NCI-H2171 treated with DMSO at 0.1 percent for 48 hours (cell line): ENCODE results near the gene TNFSF4.

Experiments used
- DNase-seq: peaks from one replicate; lab custom pipeline; 2025; lab: John Stamatoyannopoulos, UW

TNFSF4 gene

DNA sequence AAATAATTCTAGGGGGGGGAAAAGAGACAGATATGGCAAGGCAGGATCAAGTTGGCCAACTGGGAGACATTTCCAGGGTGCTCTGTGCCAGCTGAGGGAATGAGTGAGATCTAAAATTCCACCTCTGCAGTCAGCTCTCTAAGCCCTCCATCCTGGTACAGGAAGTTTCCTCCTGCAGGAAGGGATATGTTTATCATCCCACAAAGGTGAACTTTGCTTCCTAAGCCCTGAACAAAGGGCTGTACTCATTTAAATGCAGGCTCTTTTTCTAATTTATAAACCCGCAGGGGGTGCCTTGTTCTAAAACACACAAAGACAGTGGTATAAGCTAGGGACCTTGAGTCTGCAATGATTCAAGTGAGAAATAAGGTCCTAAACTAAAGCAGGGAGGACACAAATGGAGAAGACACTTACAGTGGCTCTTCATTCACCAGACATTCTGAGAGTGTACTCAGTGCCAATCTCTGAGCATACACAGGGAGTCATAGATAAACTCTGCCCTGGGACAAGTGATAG lies 3.6 kb upstream of the TNFSF4 start:
- no peak for DNase-seq

DNA sequence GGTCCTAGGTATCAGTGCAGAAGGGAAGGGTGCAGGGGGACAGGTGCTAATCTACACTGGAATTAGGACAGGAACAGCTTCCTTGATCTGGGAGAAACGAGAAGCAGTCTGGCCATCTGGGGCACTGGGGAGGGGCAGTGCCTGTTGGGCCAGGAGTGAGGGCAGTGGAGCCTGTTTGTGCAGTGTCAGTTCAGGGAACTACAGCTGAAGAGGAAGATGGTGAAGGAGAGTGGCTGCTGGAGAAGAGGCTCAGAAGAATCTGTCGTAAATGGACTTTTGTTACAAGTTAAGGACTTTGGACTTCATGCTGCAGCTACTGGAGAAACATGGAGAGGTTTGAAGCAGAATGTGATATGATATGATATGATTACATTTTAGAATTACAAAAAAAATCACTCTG lies 3.2 kb upstream of the TNFSF4 start:
- no peak for DNase-seq

DNA sequence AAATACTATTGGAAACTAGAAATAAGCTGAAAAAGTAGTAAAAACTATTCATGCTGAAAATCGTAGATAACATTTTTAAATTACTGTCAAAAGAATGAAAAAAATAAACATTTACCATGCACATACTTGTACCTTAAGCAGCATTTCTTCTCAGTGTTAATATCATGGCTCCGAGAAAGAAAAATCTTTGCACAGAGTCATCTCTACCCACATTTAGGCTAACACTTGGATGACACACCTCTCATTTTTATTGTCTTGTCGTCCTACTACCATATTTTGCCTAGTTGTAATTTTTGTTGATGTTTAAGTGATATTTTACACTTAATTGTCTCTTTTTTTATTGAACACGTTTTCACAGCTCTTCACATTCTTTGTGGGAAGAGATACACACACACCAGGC lies 1.7 kb upstream of the TNFSF4 start:
- no peak for DNase-seq

DNA sequence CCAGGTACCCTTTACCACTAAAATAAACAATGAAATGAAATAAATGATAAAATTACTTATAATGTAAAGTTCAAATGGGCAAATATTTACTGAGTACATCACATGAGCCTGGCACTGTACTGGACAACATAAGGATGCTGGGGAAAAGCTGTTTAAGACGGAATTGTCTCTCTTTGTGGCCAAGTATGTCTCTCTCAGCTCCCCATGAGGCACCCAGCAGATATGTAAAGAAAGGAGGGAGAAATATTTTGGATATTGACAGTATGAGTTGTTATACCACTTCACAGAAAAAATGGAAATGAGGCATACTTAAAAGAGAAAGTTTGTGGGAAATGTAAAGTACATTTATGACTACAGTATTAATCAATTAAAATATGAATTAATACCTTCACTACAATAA lies 1.0 kb upstream of the TNFSF4 start:
- DNase-seq: no peak

DNA sequence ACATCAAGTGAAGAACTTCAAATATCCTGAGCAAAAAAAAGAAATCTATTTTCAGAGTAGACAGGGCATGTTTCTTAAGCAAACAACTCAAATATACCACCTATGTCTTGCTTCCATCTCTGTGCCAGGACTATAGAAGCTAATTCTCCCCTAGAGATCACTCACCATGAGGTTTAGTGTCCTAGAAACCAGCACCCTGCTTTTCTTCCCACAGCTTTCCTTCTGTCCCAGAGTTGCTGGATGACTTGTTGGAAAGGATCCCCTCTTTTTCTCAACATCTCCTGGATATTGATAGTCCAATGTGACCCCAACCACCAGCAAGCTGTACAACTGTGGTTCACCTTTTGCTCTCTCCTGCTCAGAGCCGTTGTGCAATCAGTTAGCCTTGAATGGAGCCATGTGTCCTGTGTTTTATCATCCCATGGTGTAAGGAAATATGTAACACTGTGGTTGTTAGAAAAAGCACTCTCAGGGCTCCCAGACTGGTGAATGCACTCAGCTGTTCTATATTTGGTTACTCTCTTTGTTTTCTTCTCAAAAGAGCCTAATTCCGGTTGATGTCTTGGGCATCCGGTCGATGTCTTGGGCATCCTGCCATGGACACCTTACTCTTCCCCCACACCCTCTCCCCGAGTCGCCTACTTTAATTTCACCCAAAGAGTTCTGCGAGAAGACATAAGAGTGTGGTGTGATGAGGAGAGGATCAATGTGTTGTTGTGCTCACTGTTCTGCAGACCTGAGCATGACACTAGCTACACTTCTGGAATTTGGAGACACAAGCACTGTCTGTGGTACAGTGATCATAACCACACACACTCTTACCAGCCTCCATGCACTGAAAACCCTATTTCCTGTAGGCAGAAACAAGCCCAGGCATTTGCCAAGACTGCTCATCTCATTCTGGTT lies 1.7 kb downstream of the TNFSF4 start:
- no peak for DNase-seq

DNA sequence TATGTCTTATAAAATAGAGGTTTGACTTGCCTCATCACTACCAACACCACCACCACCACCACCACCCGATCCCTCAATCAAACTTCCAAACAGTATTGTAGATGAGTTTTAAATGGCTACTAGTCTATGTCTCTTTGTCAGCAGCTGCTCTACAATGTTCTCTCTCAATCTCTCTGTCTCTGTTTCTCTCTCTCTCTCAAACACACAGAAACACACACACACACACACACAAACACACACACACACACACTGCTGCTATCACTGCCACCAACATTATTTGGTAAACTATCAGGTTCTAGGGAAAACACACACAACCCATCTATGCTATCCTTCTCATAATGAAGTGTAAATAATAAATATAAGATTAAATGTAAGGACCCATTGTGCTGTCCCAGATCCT lies 2.4 kb downstream of the TNFSF4 start:
- DNase-seq: no peak

DNA sequence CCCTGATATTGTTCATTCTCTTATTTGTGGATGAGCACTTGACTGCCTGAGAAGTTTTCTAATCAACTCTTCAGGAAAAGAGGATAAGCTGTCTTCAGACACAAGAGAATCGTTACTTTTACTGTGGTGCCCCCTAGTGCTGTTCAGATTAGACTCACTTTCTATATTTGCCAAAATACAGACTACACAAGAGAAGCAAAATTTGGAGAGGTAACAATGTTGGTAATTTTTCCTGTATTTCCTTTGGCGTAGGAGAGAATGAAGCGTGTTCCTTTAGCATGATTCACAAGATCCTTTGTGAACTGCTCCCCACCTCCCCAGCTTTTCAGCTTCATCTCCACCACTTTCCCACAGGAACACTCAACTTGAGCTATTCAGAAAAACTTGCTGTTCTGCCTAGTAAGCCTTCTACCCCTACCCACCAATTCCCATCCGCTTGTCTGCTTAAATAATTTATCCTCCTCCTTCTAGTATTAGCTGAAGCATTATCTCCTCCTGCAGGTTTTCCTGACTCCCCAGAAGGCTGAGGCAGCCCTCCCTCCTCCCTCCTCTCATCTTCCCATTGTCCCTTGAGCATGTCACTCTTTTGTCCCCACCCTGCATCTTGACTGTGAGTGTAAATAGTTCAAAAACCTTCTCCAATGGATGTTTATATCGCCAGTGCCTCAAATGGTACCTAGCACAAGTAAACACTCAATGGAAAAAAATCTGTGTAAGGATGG lies 4.5 kb downstream of the TNFSF4 start:
- peak; percentile 21 for DNase-seq

DNA sequence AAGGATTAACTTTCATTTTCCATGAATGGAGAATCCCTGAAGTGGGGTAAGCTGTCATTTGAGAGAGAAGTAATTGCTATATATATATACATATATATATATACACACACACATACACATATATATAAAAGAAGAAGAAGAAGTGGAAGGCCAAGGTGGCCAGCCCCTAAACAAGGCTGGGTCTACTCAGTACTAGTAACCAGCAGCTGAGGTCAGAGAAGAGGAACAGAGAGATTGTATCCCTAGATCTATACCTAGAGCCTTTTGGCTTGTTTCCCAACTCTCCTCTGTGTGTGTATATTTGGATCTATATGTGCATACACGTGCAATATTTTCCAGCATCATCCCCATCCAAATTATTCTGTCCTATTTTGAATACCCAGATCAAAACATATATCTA lies 5.2 kb downstream of the TNFSF4 start:
- DNase-seq: no peak

DNA sequence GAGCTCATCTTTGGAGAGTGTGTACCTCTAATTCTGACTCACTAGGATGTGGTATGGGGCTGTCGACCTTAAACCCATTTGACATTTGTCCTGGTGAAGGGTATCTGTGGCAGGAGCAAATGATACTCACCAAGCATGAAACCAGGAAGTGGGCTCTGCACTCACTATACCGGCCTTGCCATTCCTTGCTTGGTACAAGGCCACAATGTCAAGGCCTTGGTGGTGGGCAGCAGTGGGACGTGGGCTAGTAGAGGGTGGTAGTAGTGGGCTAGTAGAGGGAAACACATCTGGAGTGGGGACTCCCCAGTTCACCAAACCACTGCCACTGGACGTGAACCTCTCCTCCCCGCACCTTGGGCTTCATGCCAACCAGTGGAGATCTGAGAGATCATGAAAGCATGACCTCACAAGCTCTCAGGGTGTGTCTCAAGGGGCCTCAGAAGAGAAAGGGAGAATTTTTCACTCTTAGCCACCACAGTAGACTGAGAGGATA lies 11.5 kb downstream of the TNFSF4 start:
- no peak for DNase-seq

DNA sequence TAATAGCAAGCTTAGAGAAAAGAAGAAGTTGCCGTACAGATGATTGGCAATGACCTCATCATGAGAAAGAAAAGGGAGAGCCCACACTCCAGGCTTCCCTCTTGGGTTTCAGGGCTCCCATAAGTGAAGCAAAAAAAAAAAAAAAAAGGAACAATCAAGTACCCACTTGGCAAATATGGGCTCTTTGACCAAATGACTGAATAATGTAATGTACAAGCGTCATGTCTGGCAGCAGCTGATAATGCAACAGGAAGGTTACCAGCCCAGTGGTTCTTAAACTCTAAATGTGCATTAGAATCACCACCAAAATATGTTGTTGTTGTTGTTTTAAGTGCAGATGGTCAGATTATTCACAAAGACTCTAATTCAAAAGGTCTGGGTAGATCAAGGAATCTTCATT lies 13.5 kb downstream of the TNFSF4 start:
- no peak for DNase-seq

DNA sequence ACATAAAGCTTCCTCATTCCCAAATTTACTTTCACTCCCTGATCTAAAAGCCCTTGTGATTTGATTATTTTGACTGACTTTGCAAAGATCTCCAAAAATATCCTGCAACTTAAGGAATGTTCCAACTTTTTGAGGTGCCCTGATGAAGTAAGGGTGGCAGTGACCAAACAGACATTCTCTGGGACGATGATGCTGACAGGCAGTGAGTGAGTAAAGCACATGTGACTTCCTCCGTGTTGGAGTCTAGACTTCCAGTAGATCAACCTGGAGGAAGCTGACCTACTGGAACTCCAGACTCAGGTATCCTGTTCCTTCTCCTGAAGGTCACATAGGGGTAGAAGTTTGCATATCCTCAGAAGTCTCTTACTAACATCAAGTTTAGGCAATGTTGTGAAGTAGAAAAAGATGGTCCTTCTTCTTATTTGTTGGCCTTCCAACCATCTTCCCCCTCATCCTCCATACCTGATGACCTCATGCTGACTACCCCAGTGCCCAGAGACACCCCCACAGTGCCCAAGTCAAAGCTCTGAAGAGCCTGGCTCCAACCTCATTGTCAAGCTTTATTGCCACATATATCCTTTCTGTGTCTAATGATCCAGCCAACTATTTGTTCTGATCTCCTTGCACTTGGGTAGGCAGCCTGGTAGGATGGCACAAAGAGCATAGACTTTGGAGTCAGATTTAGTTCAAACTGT lies 16.0 kb downstream of the TNFSF4 start:
- no peak for DNase-seq

DNA sequence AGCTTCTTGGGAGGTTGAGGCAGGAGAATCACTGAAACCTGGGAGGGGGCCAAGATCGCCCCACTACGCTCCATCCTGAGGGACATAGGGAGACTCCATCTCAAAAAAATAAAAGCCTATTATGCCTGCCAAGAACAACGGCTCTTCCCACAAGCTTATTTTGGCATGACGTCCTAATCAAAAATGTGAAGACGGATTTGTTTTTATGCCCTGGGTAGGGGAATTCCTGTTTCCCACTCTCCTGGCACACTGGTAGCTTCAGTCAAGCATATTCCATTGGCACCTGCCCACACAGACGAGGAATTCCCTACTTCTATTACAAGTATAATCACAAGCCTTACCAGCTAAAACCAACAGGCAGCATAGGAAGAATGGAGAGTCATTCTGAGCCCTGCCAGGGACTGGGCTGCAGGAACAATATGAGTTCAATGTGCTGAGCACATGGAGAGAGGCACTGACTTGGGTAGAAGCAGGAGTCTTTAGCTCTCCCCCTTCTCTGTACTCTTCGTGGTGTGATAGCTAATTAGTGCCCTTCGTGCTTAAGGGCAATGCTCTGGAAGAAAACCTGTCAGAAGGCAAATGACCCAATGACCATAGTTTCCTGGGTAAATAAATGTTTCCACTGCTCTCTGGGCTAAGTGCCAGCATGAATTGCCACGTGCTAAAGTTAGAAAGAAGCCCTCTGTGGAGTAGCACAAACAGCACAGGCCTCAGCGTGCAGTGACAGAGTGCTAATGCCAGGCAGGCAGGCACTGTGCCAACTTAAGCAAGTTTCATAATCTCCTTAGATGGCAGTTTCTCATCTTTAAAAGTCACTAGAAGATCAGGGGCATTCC lies 16.8 kb downstream of the TNFSF4 start:
- peak; percentile 1 for DNase-seq

DNA sequence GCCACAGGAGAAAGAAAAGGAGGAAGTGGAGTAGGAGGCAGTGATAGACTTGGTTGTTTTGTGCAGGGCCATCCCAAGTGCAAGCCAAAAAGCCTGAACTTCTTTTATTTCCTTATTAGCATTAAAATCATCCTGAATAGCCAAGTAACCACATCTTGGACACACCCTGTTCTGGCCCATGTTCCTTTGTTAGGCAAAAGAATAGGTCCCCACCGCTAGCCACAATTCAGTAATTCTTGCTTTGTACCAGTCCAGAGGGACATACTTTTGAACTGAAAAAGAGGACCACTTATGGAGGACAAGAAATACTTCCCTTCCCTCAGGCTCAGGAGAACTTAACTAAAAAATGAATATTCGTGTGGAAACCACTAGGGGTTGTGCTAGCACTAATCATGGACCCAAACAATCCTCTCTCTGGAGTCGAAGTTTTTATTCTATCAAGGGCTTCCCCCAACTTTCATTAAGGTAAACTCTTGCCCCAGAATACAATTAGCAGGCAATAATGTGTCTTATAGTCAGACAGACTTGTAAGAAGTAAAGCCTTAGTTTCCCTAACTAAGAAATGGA lies 19.4 kb downstream of the TNFSF4 start:
- no peak for DNase-seq

DNA sequence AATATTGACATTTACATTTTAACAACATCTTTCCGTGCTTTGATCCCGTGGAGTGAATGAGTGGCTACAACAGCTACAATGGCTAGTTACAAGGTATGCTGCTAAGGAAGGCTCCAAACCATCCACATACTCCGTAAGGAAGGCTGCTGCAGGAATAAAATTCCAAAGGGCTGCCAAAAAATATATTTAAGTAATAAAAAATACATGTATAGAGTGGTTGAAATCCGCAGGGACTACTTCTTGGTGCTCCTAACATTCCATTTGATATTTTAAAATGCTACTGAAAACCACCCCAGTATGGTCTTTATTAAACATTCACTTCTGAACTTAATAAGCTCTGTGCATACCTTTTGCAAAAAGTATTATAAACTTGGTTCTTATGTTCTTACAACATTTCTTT lies 25.3 kb downstream of the TNFSF4 start:
- no peak for DNase-seq

DNA sequence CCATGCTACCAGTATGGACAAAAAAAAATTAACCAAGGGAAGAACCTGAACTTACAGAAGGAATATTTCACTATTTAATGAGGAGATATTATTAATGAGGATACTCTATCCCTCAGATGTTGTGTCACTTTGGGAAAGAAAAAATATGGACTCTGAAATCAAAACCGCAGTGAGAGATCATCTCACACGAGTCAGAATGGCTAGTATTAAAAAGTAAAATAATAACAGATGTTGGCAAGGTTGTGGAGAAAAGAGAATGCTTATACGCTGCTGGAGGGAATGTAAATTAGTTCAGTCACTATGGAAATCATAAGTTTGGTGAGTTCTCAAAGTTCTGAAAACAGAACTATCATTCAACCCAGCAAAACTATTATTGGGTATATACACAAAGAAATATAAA lies 30.9 kb downstream of the TNFSF4 start:
- no peak for DNase-seq

DNA sequence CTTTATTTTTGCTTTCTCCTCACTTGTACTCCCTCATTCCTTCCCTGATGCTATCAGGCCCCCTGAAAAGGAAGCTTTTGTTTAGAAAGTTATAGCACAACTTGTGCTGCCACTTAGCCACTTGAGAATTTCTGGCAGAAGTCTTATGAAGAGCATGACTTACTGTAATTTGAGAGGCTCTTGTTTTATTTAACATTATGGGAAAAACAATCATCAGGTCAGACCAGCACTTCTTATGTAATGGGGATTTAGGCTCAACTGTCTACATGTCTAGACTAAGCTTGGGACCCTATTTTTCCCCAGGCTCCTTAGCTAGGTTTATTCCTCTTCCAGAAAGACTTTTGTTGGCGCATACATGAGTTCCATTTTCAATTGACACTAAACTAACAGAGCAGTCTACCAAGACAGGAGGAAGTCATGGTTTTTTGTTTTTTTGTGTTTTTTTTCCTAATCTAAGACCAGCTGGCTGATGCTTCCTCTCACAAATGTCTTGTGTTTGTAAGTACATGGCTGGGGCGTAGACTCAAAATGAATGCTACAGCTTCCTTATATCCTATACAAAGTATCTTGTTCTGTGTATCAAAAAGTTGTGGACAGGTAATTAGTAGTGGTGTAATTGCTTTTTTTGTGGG lies 31.5 kb downstream of the TNFSF4 start:
- DNase-seq: no peak

DNA sequence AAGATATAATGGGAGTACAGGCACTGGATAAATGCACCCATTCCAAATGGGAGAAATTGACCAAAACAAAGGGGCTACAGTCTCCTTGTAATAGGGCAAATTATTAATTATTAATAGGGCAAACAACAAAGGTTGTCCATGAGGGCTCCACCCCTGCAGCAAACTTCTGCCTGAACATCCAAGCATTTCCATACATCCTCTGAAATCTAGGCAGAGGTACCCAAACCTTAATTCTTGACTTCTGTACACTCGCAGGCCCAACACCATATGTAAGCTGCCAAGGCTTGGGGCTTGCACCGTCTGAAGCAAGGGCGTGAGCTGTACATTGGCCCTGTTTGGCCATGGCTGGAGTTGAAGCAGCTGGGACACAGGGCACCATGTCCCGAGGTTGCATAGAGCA lies 33.7 kb downstream of the TNFSF4 start:
- no peak for DNase-seq

DNA sequence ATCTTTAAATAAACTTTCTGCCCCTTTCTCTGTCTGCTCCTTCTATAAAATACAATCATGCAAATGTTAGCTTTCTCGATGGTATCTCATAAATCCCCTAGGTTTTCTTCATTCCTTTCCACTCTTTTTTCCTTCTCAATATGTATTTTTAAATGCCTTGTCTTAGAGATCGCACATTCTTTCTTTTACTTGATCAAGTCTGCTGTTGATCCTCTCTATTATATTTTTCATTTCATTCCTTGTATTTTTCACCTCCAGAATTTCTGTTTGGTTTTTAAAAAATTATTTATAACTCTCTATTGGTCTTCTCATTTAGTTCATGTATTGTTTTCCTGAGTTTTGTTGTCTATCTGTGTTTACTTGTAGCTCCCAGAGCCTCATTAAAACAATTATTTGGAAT lies 36.0 kb downstream of the TNFSF4 start:
- no peak for DNase-seq

DNA sequence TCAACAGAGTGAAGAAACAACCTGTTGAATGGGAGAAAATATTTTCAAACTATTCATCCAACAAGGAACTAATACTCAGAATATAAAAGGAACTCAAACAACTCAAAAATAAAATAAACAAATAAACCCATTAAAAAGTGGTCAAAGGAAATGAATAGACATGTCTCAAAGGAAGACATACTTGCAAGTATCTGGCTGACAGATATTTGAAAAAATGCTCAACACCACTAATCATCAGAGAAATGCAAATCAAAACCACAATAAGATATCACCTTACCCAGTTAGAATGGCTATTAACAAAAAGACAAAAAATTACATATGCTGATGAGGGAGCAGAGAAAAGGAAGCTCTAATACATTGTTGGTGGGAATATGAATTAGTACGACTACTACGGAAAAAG lies 38.2 kb downstream of the TNFSF4 start:
- no peak for DNase-seq

DNA sequence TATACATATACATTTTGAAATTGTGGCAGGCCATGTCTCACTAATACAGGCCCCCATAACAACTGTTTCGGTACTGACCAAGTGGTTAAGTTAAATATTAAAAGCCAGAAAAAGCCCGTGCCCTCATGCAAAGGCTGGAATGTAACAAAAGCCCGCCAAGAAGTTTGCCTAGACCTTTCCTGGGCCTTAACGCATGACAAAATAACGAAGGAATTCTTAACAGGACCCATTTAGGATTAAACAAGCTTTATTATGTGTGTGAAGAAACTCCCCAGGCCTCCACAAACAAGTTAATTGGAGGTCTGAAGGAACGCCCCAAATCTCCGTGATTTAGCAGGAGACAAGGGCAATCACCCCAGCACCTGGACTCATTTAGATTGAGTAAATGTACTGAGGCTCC lies 42.4 kb downstream of the TNFSF4 start:
- DNase-seq: no peak

DNA sequence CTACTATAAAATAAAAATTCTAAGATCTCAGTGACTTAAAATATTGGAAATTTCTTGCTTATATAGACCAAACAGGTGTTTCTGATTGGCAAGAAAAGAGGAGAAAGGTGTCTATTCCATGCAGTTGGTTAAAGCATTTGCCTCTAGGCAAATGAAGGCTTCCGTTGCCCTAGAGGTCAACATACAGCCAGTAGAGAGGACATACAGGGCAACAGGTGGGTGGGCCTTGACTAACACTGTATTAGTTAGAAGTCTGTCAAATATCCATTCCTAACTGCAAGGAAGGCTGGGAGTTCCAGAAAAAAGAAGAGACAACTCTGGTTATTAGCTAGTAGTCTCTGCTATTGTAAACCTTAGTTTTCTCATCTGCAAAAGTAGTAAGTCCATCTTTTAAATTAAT lies 43.0 kb downstream of the TNFSF4 start:
- no peak for DNase-seq
